Keratinocyte (primary cell): ENCODE data around the gene KRT71. TPM values are rescaled to one million over a fixed set of nuclear protein-coding genes. Genes with fewer than 3 reads are reported as not detected.

ENCODE experiments used
- DNase-seq: peaks from one replicate; pipeline ENCODE4 v3.0.0-alpha.2; 2011; ENCODE audit warnings: low read depth, missing footprints, low spot score
- FAIRE-seq: peaks from 2 replicates; lab custom pipeline; 2011; peaks lifted over from hg19 to GRCh38; lab: Jason Lieb, UNC
- H2AFZ ChIP-seq: 2 replicates; pipeline ENCODE4 v1.6.0; 2012; ENCODE audit warnings: low read length, control low read depth, inconsistent platforms; ENCODE audit not compliant: control insufficient read depth
- H3K27ac ChIP-seq: 2 replicates; pipeline ENCODE4 v1.5.1; 2011; ENCODE audit warnings: low read length; ENCODE audit not compliant: control insufficient read depth, insufficient read depth
- H3K27me3 ChIP-seq: 3 replicates; pipeline ENCODE4 v1.6.0; 2011; ENCODE audit warnings: low read length; ENCODE audit not compliant: control insufficient read depth, insufficient read depth; ENCODE audit errors: extremely low read depth
- H3K36me3 ChIP-seq, 2 experiments: 2 replicates in 1 of 2; 3 replicates in 1 of 2; pipeline ENCODE4 v1.5.1; 2011; ENCODE audit warnings: low read length in 2 of 2, mild to moderate bottlenecking in 1 of 2; ENCODE audit not compliant: control insufficient read depth in 2 of 2, insufficient read depth in 2 of 2; ENCODE audit errors: extremely low read depth in 1 of 2
- H3K4me1 ChIP-seq: 3 replicates; pipeline ENCODE4 v1.5.1; 2011; ENCODE audit warnings: low read length; ENCODE audit not compliant: control insufficient read depth, insufficient read depth; ENCODE audit errors: extremely low read depth
- H3K4me2 ChIP-seq: 3 replicates; pipeline ENCODE4 v1.6.0; 2011; ENCODE audit warnings: low read depth, low read length; ENCODE audit not compliant: control insufficient read depth, insufficient read depth; ENCODE audit errors: extremely low read depth
- H3K4me3 ChIP-seq, 3 experiments: fragments of 200-600 bp in 1 of 3; sonication (generic) in 1 of 3; 2 replicates in 2 of 3; 3 replicates in 1 of 3; pipeline ENCODE4 v1.5.1; 2011 to 2016; ENCODE audit warnings: low read length in 3 of 3, mild to moderate bottlenecking in 3 of 3, control low read depth in 2 of 3, inconsistent platforms in 1 of 3, low read depth in 1 of 3, mixed read lengths in 1 of 3, mixed run types in 1 of 3, moderate library complexity in 1 of 3; ENCODE audit not compliant: control insufficient read depth in 2 of 3, insufficient read depth in 2 of 3; ENCODE audit errors: extremely low read depth in 1 of 3
- H3K79me2 ChIP-seq: 2 replicates; pipeline ENCODE4 v1.6.0; 2012; ENCODE audit warnings: low read length; ENCODE audit not compliant: control insufficient read depth, insufficient read depth
- H3K9ac ChIP-seq: 3 replicates; pipeline ENCODE4 v1.6.0; 2011; ENCODE audit warnings: low read length; ENCODE audit not compliant: control insufficient read depth, insufficient read depth; ENCODE audit errors: extremely low read depth
- H3K9me1 ChIP-seq: 3 replicates; pipeline ENCODE4 v1.6.0; 2011; ENCODE audit warnings: low read length; ENCODE audit not compliant: control insufficient read depth, insufficient read depth; ENCODE audit errors: extremely low read depth
- H3K9me3 ChIP-seq: 2 replicates; pipeline ENCODE4 v1.5.1; 2012; ENCODE audit warnings: low read depth, low read length; ENCODE audit not compliant: control insufficient read depth
- H4K20me1 ChIP-seq: 3 replicates; pipeline ENCODE4 v1.6.0; 2011; ENCODE audit warnings: low read length; ENCODE audit not compliant: control insufficient read depth, insufficient read depth; ENCODE audit errors: extremely low read depth
- EZH2 ChIP-seq: IDR thresholded peaks from one replicate; pipeline ENCODE4 v1.6.1; 2012; ENCODE audit warnings: inconsistent platforms, mild to moderate bottlenecking, low read length, moderate library complexity
- dilution Hi-C: fragments of 300-500 bp; cut with MboI; formaldehyde crosslinking; loops from one replicate; pipeline ENCODE4 v1.7.0; 2020; ENCODE audit warnings: low sequenced_read_pairs; ENCODE audit not compliant: extremely low pct_ligation_motif_present
- polyA plus RNA-seq, 5 experiments: library from polyadenylated mRNA; depleted of rRNA in 3 of 5; stranded (reverse) in 3 of 5; stranded (forward) in 1 of 5; unstranded in 1 of 5; fragments of >200 nt; gene quantifications; 1 replicate in 1 of 5; 2 replicates in 3 of 5; 3 replicates in 1 of 5; pipeline versions ENCODE4 v1.2.1 to v1.2.3, GENCODE V29; 2011 to 2012; ENCODE audit warnings: missing spikeins in 2 of 5, low read depth in 1 of 5, low replicate concordance in 1 of 5
- TF ChIP-seq, protein P1 (sequence below), 3 experiments: IDR thresholded peaks in 1 of 3; conservative IDR thresholded peaks in 1 of 3; optimal IDR thresholded peaks in 1 of 3; 2 replicates in 2 of 3; 3 replicates in 1 of 3; pipeline versions ENCODE3 to v1.5.1; 2011; ENCODE audit warnings: low read length in 3 of 3, mild to moderate bottlenecking in 3 of 3, moderate library complexity in 2 of 3, control low read depth in 1 of 3, inconsistent platforms in 1 of 3; ENCODE audit not compliant: insufficient read depth in 2 of 3; ENCODE audit errors: extremely low read depth in 1 of 3

The KRT71 gene
- polyA plus RNA-seq, 1 donor (not counting 4 experiments of a cell fraction or from before 2014, with no cell fraction given): not detected

DNA sequence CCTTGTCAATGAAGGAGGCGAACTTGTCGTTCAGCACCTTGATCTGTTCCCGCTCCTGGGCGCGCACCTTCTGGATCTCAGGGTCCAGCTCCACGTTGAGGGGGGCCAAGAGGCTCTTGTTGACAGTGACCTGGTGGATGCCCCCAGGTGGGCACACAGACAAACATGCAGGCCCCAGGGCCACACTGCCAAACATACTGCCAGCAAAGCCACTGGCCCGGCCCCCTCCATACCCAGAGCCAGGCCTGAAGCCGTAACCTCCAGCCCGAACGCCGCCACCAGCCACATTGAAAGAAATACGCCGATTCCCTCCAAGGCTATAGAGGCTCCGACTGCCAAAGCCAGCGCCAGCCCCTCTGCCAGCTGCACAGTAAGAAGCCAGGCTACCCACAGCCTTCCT, 20.4 kb upstream of the KRT71 start:
- H3K9ac ChIP-seq: no peak overlapping the region
- no peak overlapping the region for H3K27ac ChIP-seq
- no peaks in the 10 kb centered on the region for H3K9me1 ChIP-seq
- no peak overlapping the region for H3K4me2 ChIP-seq
- H3K4me3 ChIP-seq: no peak overlapping the region
- TF ChIP-seq EZH2: no peak
- TF ChIP-seq, protein P1, sequence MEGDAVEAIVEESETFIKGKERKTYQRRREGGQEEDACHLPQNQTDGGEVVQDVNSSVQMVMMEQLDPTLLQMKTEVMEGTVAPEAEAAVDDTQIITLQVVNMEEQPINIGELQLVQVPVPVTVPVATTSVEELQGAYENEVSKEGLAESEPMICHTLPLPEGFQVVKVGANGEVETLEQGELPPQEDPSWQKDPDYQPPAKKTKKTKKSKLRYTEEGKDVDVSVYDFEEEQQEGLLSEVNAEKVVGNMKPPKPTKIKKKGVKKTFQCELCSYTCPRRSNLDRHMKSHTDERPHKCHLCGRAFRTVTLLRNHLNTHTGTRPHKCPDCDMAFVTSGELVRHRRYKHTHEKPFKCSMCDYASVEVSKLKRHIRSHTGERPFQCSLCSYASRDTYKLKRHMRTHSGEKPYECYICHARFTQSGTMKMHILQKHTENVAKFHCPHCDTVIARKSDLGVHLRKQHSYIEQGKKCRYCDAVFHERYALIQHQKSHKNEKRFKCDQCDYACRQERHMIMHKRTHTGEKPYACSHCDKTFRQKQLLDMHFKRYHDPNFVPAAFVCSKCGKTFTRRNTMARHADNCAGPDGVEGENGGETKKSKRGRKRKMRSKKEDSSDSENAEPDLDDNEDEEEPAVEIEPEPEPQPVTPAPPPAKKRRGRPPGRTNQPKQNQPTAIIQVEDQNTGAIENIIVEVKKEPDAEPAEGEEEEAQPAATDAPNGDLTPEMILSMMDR (optimal IDR thresholded peaks at IDR 0.05 in 1 of 3, IDR thresholded peaks at IDR 0.05 in 1 of 3, conservative IDR thresholded peaks at IDR 0.05 in 1 of 3; ENCODE audit: extremely low read depth in 1 of 3, insufficient read depth in 2 of 3, low read length in 3 of 3): no peak
- dilution Hi-C loops: no loop called here
- no peak for FAIRE-seq
- no peaks in the 10 kb centered on the region for H3K36me3 ChIP-seq
- no peaks in the 10 kb centered on the region for H3K9me3 ChIP-seq
- H4K20me1 ChIP-seq: no peaks in the 10 kb centered on the region
- H3K4me1 ChIP-seq: peaks cover 2% of the 10 kb centered on the region
- H3K79me2 ChIP-seq: no peaks in the 10 kb centered on the region
- no peaks in the 10 kb centered on the region for H3K27me3 ChIP-seq
- H2AFZ ChIP-seq: no peak overlapping the region
- no peak for DNase-seq

DNA sequence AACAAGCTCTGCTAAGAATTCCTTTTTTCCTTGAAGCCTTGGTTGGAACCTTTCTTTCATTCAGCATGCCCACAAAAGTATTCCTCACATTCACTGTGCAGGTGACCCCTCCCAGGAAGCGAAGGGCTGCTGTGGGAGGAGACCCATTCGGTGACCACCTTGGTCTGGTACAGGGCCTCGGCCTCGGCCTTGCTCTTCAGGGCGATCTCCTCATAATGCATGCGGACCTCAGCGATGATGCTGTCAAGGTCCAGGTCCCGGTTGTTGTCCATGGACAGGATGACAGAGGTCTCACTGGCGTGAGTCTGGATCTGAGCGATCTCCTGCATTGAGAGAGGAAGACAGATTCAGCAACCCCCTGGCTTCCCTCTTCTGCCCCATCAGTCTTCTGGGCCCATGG, 17.6 kb upstream of the KRT71 start:
- H3K9me3 ChIP-seq: no peaks in the 10 kb centered on the region
- dilution Hi-C loops: no loop called here
- no peak overlapping the region for H3K4me3 ChIP-seq
- no peaks in the 10 kb centered on the region for H3K4me1 ChIP-seq
- H3K9me1 ChIP-seq: no peaks in the 10 kb centered on the region
- no peaks in the 10 kb centered on the region for H3K36me3 ChIP-seq
- H3K27me3 ChIP-seq: no peaks in the 10 kb centered on the region
- H3K4me2 ChIP-seq: no peak overlapping the region
- H3K9ac ChIP-seq: no peak overlapping the region
- no peak overlapping the region for H2AFZ ChIP-seq
- DNase-seq: no peak
- H4K20me1 ChIP-seq: no peaks in the 10 kb centered on the region
- FAIRE-seq: no peak
- TF ChIP-seq, protein P1 (optimal IDR thresholded peaks at IDR 0.05 in 1 of 3, IDR thresholded peaks at IDR 0.05 in 1 of 3, conservative IDR thresholded peaks at IDR 0.05 in 1 of 3; ENCODE audit: extremely low read depth in 1 of 3, insufficient read depth in 2 of 3, low read length in 3 of 3): no peak
- TF ChIP-seq EZH2: no peak
- no peak overlapping the region for H3K27ac ChIP-seq
- H3K79me2 ChIP-seq: no peaks in the 10 kb centered on the region
